ENCODE measurements around the gene TMEM151B. TPM values are rescaled to one million over a fixed set of nuclear protein-coding genes. Genes with fewer than 3 reads are reported as not detected.

The TMEM151B gene
- total and polyA plus RNA-seq, 2 of the 13 experiments (the other 11 are each of a cell fraction or from before 2014, with no cell fraction given) = not detected

GRCh38 chr6:44265722-44266233, 4.5 kb upstream of the TMEM151B start:
- WGBS (ENCODE audit: low lambda C conversion rate) = 69% methylated on average over 17 of the region's 17 CpGs

GRCh38 chr6:44266347-44266746, 3.9 kb upstream of the TMEM151B start:
- H3K9ac ChIP-seq (ENCODE audit: insufficient read depth, low read depth, low read length) = no peak overlapping the region
- intact Hi-C loops (cut with micrococcal nuclease; ENCODE audit: unreplicated experiment) = no loop called here
- ATAC-seq (no peak), FAIRE-seq (no peak), DNase-seq (ENCODE audit: low spot score) (no peak)
- H3K4me1 ChIP-seq (ENCODE audit: insufficient read depth, low read length) = peaks cover 41% of the 10 kb centered on the region
- no TSS peak for BruUV-seq (replicated peaks)
- WGBS (ENCODE audit: low lambda C conversion rate) = 47% methylated on average over 3 of the region's 3 CpGs
- peaks cover 7 to 25% of the 10 kb centered on the region in 2 experiments; a peak in 4 of 5 replicates for H3K27me3 ChIP-seq (ENCODE audit: control insufficient read depth in 1 of 2, insufficient read depth in 2 of 2, low read length in 2 of 2)
- no peak for TF ChIP-seq ZNF333 (CRISPR knock-in tag; IDR thresholded peaks at IDR 0.05; ENCODE audit: borderline replicate concordance)
- no peak for TF ChIP-seq NR2F2 (IDR thresholded peaks at IDR 0.05; ENCODE audit: borderline replicate concordance, low read depth)
- no peak for TF ChIP-seq ZNF350 (CRISPR knock-in tag; IDR thresholded peaks at IDR 0.05; ENCODE audit: borderline replicate concordance, low read depth)
- no peak for TF ChIP-seq SATB2 (CRISPR knock-in tag; IDR thresholded peaks at IDR 0.05)
- no peak for TF ChIP-seq TOPORS (CRISPR knock-in tag; IDR thresholded peaks at IDR 0.05)
- TF ChIP-seq, protein P1, sequence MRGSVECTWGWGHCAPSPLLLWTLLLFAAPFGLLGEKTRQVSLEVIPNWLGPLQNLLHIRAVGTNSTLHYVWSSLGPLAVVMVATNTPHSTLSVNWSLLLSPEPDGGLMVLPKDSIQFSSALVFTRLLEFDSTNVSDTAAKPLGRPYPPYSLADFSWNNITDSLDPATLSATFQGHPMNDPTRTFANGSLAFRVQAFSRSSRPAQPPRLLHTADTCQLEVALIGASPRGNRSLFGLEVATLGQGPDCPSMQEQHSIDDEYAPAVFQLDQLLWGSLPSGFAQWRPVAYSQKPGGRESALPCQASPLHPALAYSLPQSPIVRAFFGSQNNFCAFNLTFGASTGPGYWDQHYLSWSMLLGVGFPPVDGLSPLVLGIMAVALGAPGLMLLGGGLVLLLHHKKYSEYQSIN (CRISPR knock-in tag; IDR thresholded peaks at IDR 0.05; ENCODE audit: borderline replicate concordance) = no peak
- H3K79me2 ChIP-seq (ENCODE audit: insufficient read depth, low read length) = peaks cover 18% of the 10 kb centered on the region
- H4K20me1 ChIP-seq (ENCODE audit: insufficient read depth, low read length) = no peaks in the 10 kb centered on the region
- no peak overlapping the region for H2AFZ ChIP-seq (ENCODE audit: low read length)
- H3K9me3 ChIP-seq (ENCODE audit: low read length) = no peaks in the 10 kb centered on the region
- ChIA-PET POLR2A (interaction anchor here (2.0 kb wide), 1 partner anchor 19 kb away, joined by 10 read pairs; the partner anchor contains the start of gene HSP90AB1), CTCF (ENCODE audit: low intra/inter-chr PET ratio, low total read pairs) (interaction anchor here (1.4 kb wide), 1 partner anchor 70 kb away, joined by 3 read pairs; no protein-coding TSS in a partner anchor)
- no peak overlapping the region for H3K4me2 ChIP-seq (ENCODE audit: low read depth, low read length)
- no peak overlapping the region for H3K4me3 ChIP-seq (replicated peaks in 1 of 3; ENCODE audit: insufficient read depth in 1 of 3, low read depth in 2 of 3, low read length in 3 of 3)
- no peak overlapping the region for H3K27ac ChIP-seq (ENCODE audit: extremely low read length, insufficient read depth, low read length)
- in situ Hi-C loops (cut with HindIII; ENCODE audit: extremely low pct_ligation_motif_present, low pct_unique_long_range_greater_than_20kb) = loop anchor here (5.0 kb wide), 1 partner anchor 46 kb away; the partner anchor contains the start of gene AARS2
- peaks cover 0 to 12% of the 10 kb centered on the region in 2 experiments; a peak in 2 of 5 replicates for H3K36me3 ChIP-seq (replicated peaks in 1 of 2; ENCODE audit: control insufficient read depth in 1 of 2, insufficient read depth in 2 of 2, low read length in 2 of 2)

More at GRCh38 chr6:44265722-44266233, 4.5 kb upstream of the TMEM151B start:
- POLR2A ChIA-PET = no interaction called here
- no peak overlapping the region for H3K27ac ChIP-seq (ENCODE audit: extremely low read length, insufficient read depth, low read length)
- BruUV-seq (replicated peaks) = no TSS peak
- H3K9me3 ChIP-seq (ENCODE audit: low read length) = no peaks in the 10 kb centered on the region
- ATAC-seq (no peak), FAIRE-seq (no peak), DNase-seq (ENCODE audit: low spot score) (no peak)
- CTCF ChIA-PET (ENCODE audit: low intra/inter-chr PET ratio, low total read pairs) = interaction anchor here (1.4 kb wide), 1 partner anchor 71 kb away, joined by 3 read pairs; no protein-coding TSS in a partner anchor
- in situ Hi-C loops (cut with HindIII; ENCODE audit: extremely low pct_ligation_motif_present, low pct_unique_long_range_greater_than_20kb) = loop anchor here (5.0 kb wide), 1 partner anchor 47 kb away; the partner anchor contains the start of gene AARS2
- H3K27me3 ChIP-seq (ENCODE audit: control insufficient read depth in 1 of 2, insufficient read depth in 2 of 2, low read length in 2 of 2) = peaks cover 5 to 21% of the 10 kb centered on the region in 2 experiments; a peak in 4 of 5 replicates
- H3K9ac ChIP-seq (ENCODE audit: insufficient read depth, low read depth, low read length) = no peak overlapping the region
- intact Hi-C loops (cut with micrococcal nuclease; ENCODE audit: unreplicated experiment) = no loop called here
- peak overlapping the region; percentile 56 for H3K4me2 ChIP-seq (ENCODE audit: low read depth, low read length)
- TF ChIP-seq ZNF121 (CRISPR knock-in tag; IDR thresholded peaks at IDR 0.05) = 0 out of 2 replicates have a peak, but pooled peaks have one; percentile 23
- 0 out of 2 replicates have a peak, but pooled peaks have one; percentile 9 for TF ChIP-seq ZNF850 (CRISPR knock-in tag; conservative IDR thresholded peaks at IDR 0.05)
- TF ChIP-seq CCDC6 (CRISPR knock-in tag; IDR thresholded peaks at IDR 0.05) = 0 out of 2 replicates have a peak, but pooled peaks have one; percentile 34
- TF ChIP-seq ZNF24 (IDR thresholded peaks at IDR 0.05) = peak; percentile 97
- no peak for TF ChIP-seq ZBTB42 (CRISPR knock-in tag; IDR thresholded peaks at IDR 0.05)
- TF ChIP-seq, protein P2, sequence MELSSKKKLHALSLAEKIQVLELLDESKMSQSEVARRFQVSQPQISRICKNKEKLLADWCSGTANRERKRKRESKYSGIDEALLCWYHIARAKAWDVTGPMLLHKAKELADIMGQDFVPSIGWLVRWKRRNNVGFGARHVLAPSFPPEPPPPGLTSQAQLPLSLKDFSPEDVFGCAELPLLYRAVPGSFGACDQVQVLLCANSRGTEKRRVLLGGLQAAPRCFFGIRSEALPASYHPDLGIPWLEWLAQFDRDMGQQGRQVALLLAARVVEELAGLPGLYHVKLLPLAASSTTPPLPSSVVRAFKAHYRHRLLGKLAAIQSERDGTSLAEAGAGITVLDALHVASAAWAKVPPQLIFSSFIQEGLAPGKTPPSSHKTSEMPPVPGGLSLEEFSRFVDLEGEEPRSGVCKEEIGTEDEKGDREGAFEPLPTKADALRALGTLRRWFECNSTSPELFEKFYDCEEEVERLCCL (CRISPR knock-in tag; IDR thresholded peaks at IDR 0.05; ENCODE audit: borderline replicate concordance) = peak; percentile 68; the same call in 1 of the 2 replicates
- no peak for TF ChIP-seq MIER3 (CRISPR knock-in tag; IDR thresholded peaks at IDR 0.05; ENCODE audit: borderline replicate concordance)
- TF ChIP-seq FOSL2 (CRISPR knock-in tag; IDR thresholded peaks at IDR 0.05) = 0 out of 2 replicates have a peak, but pooled peaks have one; percentile 20
- peak; percentile 2; the same call in 1 of the 2 replicates for TF ChIP-seq ZNF564 (CRISPR knock-in tag; IDR thresholded peaks at IDR 0.05)
- no peak overlapping the region for H2AFZ ChIP-seq (ENCODE audit: low read length)
- H3K79me2 ChIP-seq (ENCODE audit: insufficient read depth, low read length) = peaks cover 18% of the 10 kb centered on the region
- peak overlapping the region in 1 of 3 experiments; percentile 95; a peak in 1 of 6 replicates for H3K4me3 ChIP-seq (replicated peaks in 1 of 3; ENCODE audit: insufficient read depth in 1 of 3, low read depth in 2 of 3, low read length in 3 of 3)
- H3K4me1 ChIP-seq (ENCODE audit: insufficient read depth, low read length) = peaks cover 41% of the 10 kb centered on the region
- H3K36me3 ChIP-seq (replicated peaks in 1 of 2; ENCODE audit: control insufficient read depth in 1 of 2, insufficient read depth in 2 of 2, low read length in 2 of 2) = peaks cover 0 to 13% of the 10 kb centered on the region in 2 experiments; a peak in 3 of 5 replicates
- H4K20me1 ChIP-seq (ENCODE audit: insufficient read depth, low read length) = no peaks in the 10 kb centered on the region

All from HepG2 (cell line).